ENCODE measurements around the gene DHX8.

GRCh38 chr17:43532581-43532980, 48.8 kb downstream of the DHX8 start:
- no peak for TF ChIP-seq EZH2 (IDR thresholded peaks at IDR 0.05; ENCODE audit: insufficient read depth, poor library complexity, severe bottlenecking)
- no peak for TF ChIP-seq EZH2phosphoT487 (IDR thresholded peaks at IDR 0.05; ENCODE audit: insufficient read depth, low read depth)
